ENCODE data around the gene ADAM21. TPM values are rescaled to one million over a fixed set of nuclear protein-coding genes. Genes with fewer than 3 reads are reported as not detected.
"Not testable (repeated sequence)": the region's sequence is repeated elsewhere in the genome, so short reads cannot be mapped to it uniquely, and the experiment has no call there.

Gene ADAM21
- polyA plus RNA-seq, 2 of the 4 experiments (the other 2 are of a cell fraction), result 0.04 to 0.12 TPM

GRCh38 chr14:70477356-70478105 lies 25.6 kb downstream of the ADAM21 start:
- H3K4me1 ChIP-seq; H3K4me3 ChIP-seq; FAIRE-seq; POLR2A ChIA-PET; ATAC-seq; H3K9me3 ChIP-seq; CTCF ChIA-PET; DNase-seq (ENCODE audit: low read depth in 1 of 2, low spot score in 1 of 2); H3K27ac ChIP-seq; H3K4me2 ChIP-seq: not testable (repeated sequence)
- 84% methylated on average over 22 of the region's 57 CpGs for WGBS (ENCODE audit: missing lambda C conversion rate)

DNA sequence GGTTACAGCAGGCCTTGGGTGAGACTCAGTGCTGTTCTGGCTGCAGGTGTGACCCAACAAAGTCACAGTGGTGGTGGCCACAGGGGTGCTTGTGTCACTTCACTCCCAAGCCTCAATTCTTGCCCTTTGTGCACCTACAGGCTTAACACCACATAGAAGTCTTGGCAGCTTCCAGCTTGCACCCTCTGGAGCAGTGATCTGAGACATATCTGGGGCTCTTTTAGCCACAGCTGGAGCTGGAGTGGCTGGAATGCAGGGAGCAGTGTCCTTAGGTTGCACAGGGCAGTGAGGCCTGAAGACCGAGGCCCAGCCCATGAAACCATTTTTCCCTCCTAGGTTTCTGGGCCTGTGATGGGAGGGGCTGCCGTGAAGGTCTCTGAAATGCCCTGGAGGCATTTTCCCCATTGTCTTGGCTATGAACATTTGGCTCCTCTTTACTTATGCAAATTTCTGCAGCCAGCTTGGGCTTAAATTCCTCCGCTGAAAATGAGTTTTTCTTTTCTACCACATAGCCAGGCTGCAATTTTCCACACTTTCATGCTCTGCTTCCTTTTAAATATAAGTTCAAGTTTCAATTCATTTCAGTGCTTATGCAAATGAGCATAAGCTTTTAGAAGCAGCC lies 37.7 kb downstream of the ADAM21 start:
- DNase-seq (ENCODE audit: low read depth in 1 of 2, low spot score in 1 of 2), result no peak
- 18% methylated on average over 3 of the region's 3 CpGs for WGBS (ENCODE audit: missing lambda C conversion rate)

GRCh38 chr14:70498191-70498590 lies 46.2 kb downstream of the ADAM21 start:
- Histone ChIP-seq H3K4me3 (no peak overlapping the region), H3K4me2 (no peak overlapping the region), H3K9me3 (no peaks in the 10 kb centered on the region), H3K4me1 (no peaks in the 10 kb centered on the region), H3K27ac (no peak overlapping the region)
- FAIRE-seq (no peak), ATAC-seq (no peak), DNase-seq (ENCODE audit: low read depth in 1 of 2, low spot score in 1 of 2) (no peak)
- TF ChIP-seq CHD2 (IDR thresholded peaks at IDR 0.05; ENCODE audit: low read length, partially characterized antibody) (no peak), CEBPB (IDR thresholded peaks at IDR 0.05) (no peak), EHF (CRISPR knock-in tag; IDR thresholded peaks at IDR 0.05) (no peak), ZC3H11A (IDR thresholded peaks at IDR 0.05) (no peak), SMC3 (IDR thresholded peaks at IDR 0.05) (no peak), FOSL2 (IDR thresholded peaks at IDR 0.05) (no peak), FOSL2 (CRISPR knock-in tag; IDR thresholded peaks at IDR 0.05) (no peak), EP300 (IDR thresholded peaks at IDR 0.05) (no peak), FOXS1 (CRISPR knock-in tag; IDR thresholded peaks at IDR 0.05) (no peak)
- POLR2A ChIA-PET, result no interaction called here
- CTCF ChIA-PET, result interaction anchor here (0.5 kb wide), 1 partner anchor 217 kb away, joined by 3 read pairs; no protein-coding TSS in a partner anchor

More for the DNA sequence above, 37.7 kb downstream of the ADAM21 start:
- TF ChIP-seq FOXS1 (CRISPR knock-in tag; IDR thresholded peaks at IDR 0.05) (no peak), ZFP36 (IDR thresholded peaks at IDR 0.05; ENCODE audit: borderline replicate concordance, partially characterized antibody) (no peak), TFCP2L1 (CRISPR knock-in tag; IDR thresholded peaks at IDR 0.05) (no peak), FOSB (CRISPR knock-in tag; IDR thresholded peaks at IDR 0.05) (no peak), CTCF (IDR thresholded peaks at IDR 0.05) (no peak), MAFK (IDR thresholded peaks at IDR 0.05; ENCODE audit: partially characterized antibody) (no peak), JUN (IDR thresholded peaks at IDR 0.05) (no peak), PBX3 (IDR thresholded peaks at IDR 0.05) (no peak), RAD21 (conservative IDR thresholded peaks at IDR 0.05 in 1 of 2, IDR thresholded peaks at IDR 0.05 in 1 of 2) (no peak), HOXA7 (CRISPR knock-in tag; IDR thresholded peaks at IDR 0.05) (no peak), MYC (IDR thresholded peaks at IDR 0.05; ENCODE audit: borderline replicate concordance, low read length) (no peak), RNF2 (IDR thresholded peaks at IDR 0.05; ENCODE audit: borderline replicate concordance, low read depth) (no peak)
- TF ChIP-seq, protein P1, sequence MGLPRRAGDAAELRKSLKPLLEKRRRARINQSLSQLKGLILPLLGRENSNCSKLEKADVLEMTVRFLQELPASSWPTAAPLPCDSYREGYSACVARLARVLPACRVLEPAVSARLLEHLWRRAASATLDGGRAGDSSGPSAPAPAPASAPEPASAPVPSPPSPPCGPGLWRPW (IDR thresholded peaks at IDR 0.05), result no peak
- no peak overlapping the region for H3K4me3 ChIP-seq
- no peaks in the 10 kb centered on the region for H3K4me1 ChIP-seq
- ChIA-PET CTCF (no interaction called here), POLR2A (no interaction called here)
- H3K4me2 ChIP-seq, result no peak overlapping the region
- no peak overlapping the region for H3K27ac ChIP-seq
- ATAC-seq (no peak), FAIRE-seq (no peak)
- peaks cover 25% of the 10 kb centered on the region for H3K9me3 ChIP-seq

Small RNAs within 50 kb of the gene (small RNA-seq; reads per million reads assigned to genes)
- gene RNU6-659P, result 0 reads per million in 6 experiments

Other genes with a start within 250 kb of the ADAM21 start
- 41.8 and 59.1 TPM in 2 replicates for gene COX16, start 92.5 kb upstream of the ADAM21 start, polyA plus RNA-seq (2011; rRNA removed)
- 70.7 to 75.4 TPM (median 71.6 TPM) in 3 replicates for gene COX16, start 92.5 kb upstream of the ADAM21 start, polyA plus RNA-seq (2017; fragmentation: RNase III; extraction: RNeasy Plus Mini Kit Qiagen cat#74134 plus additional on column Dnase treatment)
- 30.0 and 31.9 TPM in 2 replicates for gene SYNJ2BP, start 35.1 kb upstream of the ADAM21 start, polyA plus RNA-seq (2011; rRNA removed)
- gene SYNJ2BP, start 35.1 kb upstream of the ADAM21 start, polyA plus RNA-seq (2017; fragmentation: RNase III; extraction: RNeasy Plus Mini Kit Qiagen cat#74134 plus additional on column Dnase treatment), result 13.0 to 14.8 TPM (median 14.0 TPM) in 3 replicates
- 0.05 and 0.09 TPM in 2 replicates for gene ADAM20, start 82.8 kb downstream of the ADAM21 start, polyA plus RNA-seq (2011; rRNA removed)
- 0.04 TPM in 2 of 3 replicates, not detected in the other for gene ADAM20, start 82.8 kb downstream of the ADAM21 start, polyA plus RNA-seq (2017; fragmentation: RNase III; extraction: RNeasy Plus Mini Kit Qiagen cat#74134 plus additional on column Dnase treatment)
- gene MED6, start 148.5 kb downstream of the ADAM21 start, polyA plus RNA-seq (2011; rRNA removed), result 74.6 and 85.5 TPM in 2 replicates
- 45.1 to 53.7 TPM (median 47.5 TPM) in 3 replicates for gene MED6, start 148.5 kb downstream of the ADAM21 start, polyA plus RNA-seq (2017; fragmentation: RNase III; extraction: RNeasy Plus Mini Kit Qiagen cat#74134 plus additional on column Dnase treatment)
- 2.0 TPM in 2 replicates for gene TTC9, start 189.7 kb downstream of the ADAM21 start, polyA plus RNA-seq (2011; rRNA removed)
- gene TTC9, start 189.7 kb downstream of the ADAM21 start, polyA plus RNA-seq (2017; fragmentation: RNase III; extraction: RNeasy Plus Mini Kit Qiagen cat#74134 plus additional on column Dnase treatment), result 1.3 to 1.7 TPM (median 1.3 TPM) in 3 replicates

All from A549 (cell line).